Smooth muscle cell (in vitro differentiated cells): ENCODE results near the gene DENND5A. TPM values are rescaled to one million over a fixed set of nuclear protein-coding genes. Genes with fewer than 3 reads are reported as not detected.
"Not testable (repeated sequence)": the region's sequence is repeated elsewhere in the genome, so short reads cannot be mapped to it uniquely, and the experiment has no call there.

Experiments
- DNase-seq: peaks from one replicate; lab custom pipeline; 2025; ENCODE audit not compliant: unreplicated experiment; lab: John Stamatoyannopoulos, UW
- H2AFZ ChIP-seq: fragments of 200-600 bp; sonication (generic); 2 replicates; pipeline ENCODE4 v1.6.0; 2016; ENCODE audit warnings: antibody characterized with exemption, low read depth, mild to moderate bottlenecking
- H3F3A ChIP-seq: fragments of 200-600 bp; sonication (generic); 2 replicates; pipeline ENCODE4 v1.6.0; 2017; ENCODE audit warnings: antibody characterized with exemption, low read depth
- H3K27ac ChIP-seq: fragments of 200-600 bp; sonication (generic); 2 replicates; pipeline ENCODE4 v1.5.1; 2016; ENCODE audit warnings: low read depth, mild to moderate bottlenecking
- H3K27me3 ChIP-seq: fragments of 200-600 bp; sonication (generic); 2 replicates; pipeline ENCODE4 v1.6.1; 2016; ENCODE audit warnings: low read depth, mild to moderate bottlenecking
- H3K36me3 ChIP-seq: fragments of 200-600 bp; sonication (generic); 2 replicates; pipeline ENCODE4 v1.5.1; 2016; ENCODE audit warnings: low read depth
- H3K4me1 ChIP-seq: fragments of 200-600 bp; sonication (generic); 2 replicates; pipeline ENCODE4 v1.5.1; 2016; ENCODE audit warnings: low read depth
- H3K4me2 ChIP-seq: fragments of 200-600 bp; sonication (generic); 2 replicates; pipeline ENCODE4 v1.6.0; 2016; ENCODE audit warnings: mild to moderate bottlenecking
- H3K4me3 ChIP-seq: fragments of 200-600 bp; sonication (generic); 2 replicates; pipeline ENCODE4 v1.5.1; 2016; ENCODE audit warnings: mild to moderate bottlenecking
- H3K79me2 ChIP-seq: fragments of 200-600 bp; sonication (generic); 2 replicates; pipeline ENCODE4 v1.6.0; 2016; ENCODE audit warnings: low read depth, mild to moderate bottlenecking
- H3K9ac ChIP-seq: fragments of 200-600 bp; sonication (generic); 2 replicates; pipeline ENCODE4 v1.6.0; 2016; ENCODE audit warnings: low read depth
- H3K9me3 ChIP-seq: fragments of 200-600 bp; sonication (generic); replicated peaks from 2 replicates; pipeline ENCODE4 v1.5.1; 2016; ENCODE audit warnings: low read depth
- H4K20me1 ChIP-seq: fragments of 200-600 bp; sonication (generic); 2 replicates; pipeline ENCODE4 v1.6.0; 2016; ENCODE audit warnings: low read depth
- CTCF ChIP-seq: fragments of 200-600 bp; sonication (generic); IDR thresholded peaks from 2 replicates; pipeline ENCODE4 v1.5.1; 2017; ENCODE audit warnings: borderline replicate concordance, mild to moderate bottlenecking, antibody characterized with exemption; ENCODE audit not compliant: insufficient read depth, poor library complexity, severe bottlenecking
- WGBS: methylation state at CpG from one replicate; pipeline ENCODE4 v1.1.7; 2016; ENCODE audit warnings: low lambda C conversion rate; 5-methylcytosine and 5-hydroxymethylcytosine counted together
- polyA plus RNA-seq: library from polyadenylated mRNA; unstranded; fragments of >200 nt; fragmentation: Nextera tagmentation; extraction: Ambion mirVana; gene quantifications from 2 replicates; pipeline ENCODE4 v1.2.1, GENCODE V29; 2016
- total RNA-seq: library from RNA; depleted of rRNA; stranded (reverse); fragments of >200 nt; gene quantifications from 2 replicates; pipeline ENCODE4 v1.2.3, GENCODE V29; 2014

Gene DENND5A
- total and polyA plus RNA-seq, 2 experiments from 2014 or later = 42.0 to 66.1 TPM

DNA sequence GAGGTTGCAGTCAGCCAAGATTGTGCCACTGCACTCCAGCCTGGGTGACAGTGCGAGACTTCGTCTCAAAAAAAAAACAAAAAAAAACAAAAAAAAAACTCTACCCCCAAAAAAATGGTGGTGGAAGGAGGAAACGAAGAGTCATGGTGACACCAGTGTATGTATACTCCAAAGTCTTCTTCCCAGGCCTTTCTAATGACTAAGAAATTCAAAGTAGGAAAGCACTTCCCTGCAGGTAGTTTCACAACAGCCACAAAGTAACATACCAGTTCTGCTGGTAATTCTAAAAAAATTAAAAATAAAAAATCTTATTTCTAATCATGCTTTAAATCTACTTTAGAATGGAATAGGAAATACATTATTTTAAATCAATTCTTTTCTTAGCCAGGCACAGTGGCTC is 72.6 kb downstream of the DENND5A start:
- no peak overlapping the region for H2AFZ ChIP-seq
- peaks cover 6% of the 10 kb centered on the region for H3K36me3 ChIP-seq
- H3K27ac ChIP-seq = no peak overlapping the region
- no peak for TF ChIP-seq CTCF
- H4K20me1 ChIP-seq = peaks cover 12% of the 10 kb centered on the region
- H3F3A ChIP-seq = no peaks in the 10 kb centered on the region
- over 99% methylated on average over 3 of the region's 3 CpGs for WGBS
- no peaks in the 10 kb centered on the region for H3K9me3 ChIP-seq
- H3K4me1 ChIP-seq = no peaks in the 10 kb centered on the region
- H3K4me2 ChIP-seq = no peak overlapping the region
- no peak overlapping the region for H3K9ac ChIP-seq
- no peaks in the 10 kb centered on the region for H3K27me3 ChIP-seq
- peaks cover 32% of the 10 kb centered on the region for H3K79me2 ChIP-seq
- DNase-seq = no peak
- no peak overlapping the region for H3K4me3 ChIP-seq

GRCh38 chr11:9190326-9191016 is 74.7 kb downstream of the DENND5A start:
- DNase-seq, H2AFZ ChIP-seq, H3K4me1 ChIP-seq, H3K27me3 ChIP-seq, H3K27ac ChIP-seq, H3K4me2 ChIP-seq, H3K4me3 ChIP-seq, H4K20me1 ChIP-seq, H3F3A ChIP-seq, H3K9me3 ChIP-seq, H3K9ac ChIP-seq, H3K36me3 ChIP-seq: not testable (repeated sequence)
- peaks cover 13% of the 10 kb centered on the region for H3K79me2 ChIP-seq
- WGBS = 100% methylated on average over 5 of the region's 5 CpGs

DNA sequence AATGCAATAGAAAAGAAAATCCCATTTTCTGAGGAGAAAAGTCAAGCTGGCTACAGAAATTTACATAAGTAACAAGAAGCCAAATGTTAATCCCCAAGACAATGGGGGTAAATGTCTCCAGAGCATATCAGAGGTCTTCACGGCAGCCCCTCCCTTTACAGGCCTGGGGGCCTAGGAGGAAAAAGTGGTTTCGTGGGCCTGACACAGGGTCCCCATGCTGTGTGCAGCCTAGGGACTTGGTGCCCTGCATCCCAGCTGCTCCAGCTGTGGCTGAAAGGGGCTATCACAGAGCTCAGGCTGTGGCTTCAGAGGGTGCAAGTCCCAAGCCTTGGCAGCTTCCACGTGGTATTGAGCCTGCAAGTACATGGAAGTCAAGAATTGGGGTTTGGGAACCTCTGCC is 76.3 kb downstream of the DENND5A start:
- not testable (repeated sequence) for H3K27ac ChIP-seq, H3K9ac ChIP-seq, H2AFZ ChIP-seq, H4K20me1 ChIP-seq, DNase-seq, H3K4me2 ChIP-seq, H3K9me3 ChIP-seq, H3K4me3 ChIP-seq, H3F3A ChIP-seq, H3K4me1 ChIP-seq, H3K27me3 ChIP-seq, H3K79me2 ChIP-seq, H3K36me3 ChIP-seq
- 100% methylated on average over 3 of the region's 3 CpGs for WGBS

DNA sequence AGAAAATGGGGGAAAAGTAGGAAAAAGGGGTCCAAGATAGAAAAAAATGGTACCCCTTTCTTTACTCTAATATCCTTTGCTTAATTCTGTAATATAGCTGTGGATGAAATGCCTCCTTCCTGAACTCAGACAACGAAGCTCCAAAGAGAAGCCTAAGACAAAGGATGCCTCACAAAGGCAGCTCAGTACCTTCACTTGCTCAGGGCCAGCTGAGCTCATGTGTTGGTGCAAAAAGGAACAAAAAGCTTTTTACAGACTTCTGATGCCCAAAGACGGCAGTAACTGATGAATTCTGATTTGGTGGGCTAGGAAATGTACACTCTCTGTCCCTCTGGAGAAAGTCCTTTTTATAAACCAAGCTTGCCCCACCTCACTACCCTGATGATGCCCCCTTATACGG is 77.5 kb downstream of the DENND5A start:
- WGBS = 97% methylated on average over 3 of the region's 3 CpGs

More for the DNA sequence above, 77.5 kb downstream of the DENND5A start:
- Histone ChIP-seq H3F3A (no peaks in the 10 kb centered on the region), H3K4me3 (no peak overlapping the region), H3K27me3 (no peaks in the 10 kb centered on the region), H3K9ac (no peak overlapping the region), H3K4me1 (no peaks in the 10 kb centered on the region), H3K9me3 (no peaks in the 10 kb centered on the region), H2AFZ (no peak overlapping the region), H3K79me2 (no peaks in the 10 kb centered on the region), H3K27ac (no peak overlapping the region), H3K4me2 (no peak overlapping the region), H4K20me1 (no peaks in the 10 kb centered on the region), H3K36me3 (peaks cover 6% of the 10 kb centered on the region)
- no peak for DNase-seq
- no peak for TF ChIP-seq CTCF
